Measurements from ENCODE around the gene REPIN1. TPM values are rescaled to one million over a fixed set of nuclear protein-coding genes. Genes with fewer than 3 reads are reported as not detected.
A peak's percentile ranks its signal among the peaks of the same experiment; 100 is the strongest.

REPIN1 gene
- total and polyA plus RNA-seq, 9 of the 15 experiments (the other 6 are each of a cell fraction or from before 2014, with no cell fraction given) = 8.1 to 283 (median 94.3) TPM

- TF ChIP-seq ZNF583 (CRISPR knock-in tag; IDR thresholded peaks at IDR 0.05) = no peak
- TF ChIP-seq RNF2 (IDR thresholded peaks at IDR 0.05) = no peak
- peak; percentile 49; the same call in 1 of the 2 replicates for TF ChIP-seq PHB2 (IDR thresholded peaks at IDR 0.05; ENCODE audit: low read depth)
- no peak for TF ChIP-seq ZNF174 (CRISPR knock-in tag; IDR thresholded peaks at IDR 0.05)
- TF ChIP-seq NR2C1 (IDR thresholded peaks at IDR 0.05) = peak; percentile 39; the same call in 1 of the 2 replicates
- TF ChIP-seq NR2C1 (tag; IDR thresholded peaks at IDR 0.05) = no peak
- TF ChIP-seq ZNF561 (CRISPR knock-in tag; conservative IDR thresholded peaks at IDR 0.05) = no peak
- TF ChIP-seq CC2D1A (IDR thresholded peaks at IDR 0.05) = no peak
- TF ChIP-seq ZNF444 (CRISPR knock-in tag; IDR thresholded peaks at IDR 0.05) = no peak
- TF ChIP-seq C11orf30 (IDR thresholded peaks at IDR 0.05; ENCODE audit: low read depth) = 0 out of 2 replicates have a peak, but pooled peaks have one; percentile 14
- TF ChIP-seq, protein P1, sequence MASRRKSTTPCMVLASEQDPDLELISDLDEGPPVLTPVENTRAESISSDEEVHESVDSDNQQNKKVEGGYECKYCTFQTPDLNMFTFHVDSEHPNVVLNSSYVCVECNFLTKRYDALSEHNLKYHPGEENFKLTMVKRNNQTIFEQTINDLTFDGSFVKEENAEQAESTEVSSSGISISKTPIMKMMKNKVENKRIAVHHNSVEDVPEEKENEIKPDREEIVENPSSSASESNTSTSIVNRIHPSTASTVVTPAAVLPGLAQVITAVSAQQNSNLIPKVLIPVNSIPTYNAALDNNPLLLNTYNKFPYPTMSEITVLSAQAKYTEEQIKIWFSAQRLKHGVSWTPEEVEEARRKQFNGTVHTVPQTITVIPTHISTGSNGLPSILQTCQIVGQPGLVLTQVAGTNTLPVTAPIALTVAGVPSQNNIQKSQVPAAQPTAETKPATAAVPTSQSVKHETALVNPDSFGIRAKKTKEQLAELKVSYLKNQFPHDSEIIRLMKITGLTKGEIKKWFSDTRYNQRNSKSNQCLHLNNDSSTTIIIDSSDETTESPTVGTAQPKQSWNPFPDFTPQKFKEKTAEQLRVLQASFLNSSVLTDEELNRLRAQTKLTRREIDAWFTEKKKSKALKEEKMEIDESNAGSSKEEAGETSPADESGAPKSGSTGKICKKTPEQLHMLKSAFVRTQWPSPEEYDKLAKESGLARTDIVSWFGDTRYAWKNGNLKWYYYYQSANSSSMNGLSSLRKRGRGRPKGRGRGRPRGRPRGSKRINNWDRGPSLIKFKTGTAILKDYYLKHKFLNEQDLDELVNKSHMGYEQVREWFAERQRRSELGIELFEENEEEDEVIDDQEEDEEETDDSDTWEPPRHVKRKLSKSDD (conservative IDR thresholded peaks at IDR 0.05; ENCODE audit: low read length) = no peak
- TF ChIP-seq SIRT6 (IDR thresholded peaks at IDR 0.05; ENCODE audit: low read depth, low read length) = no peak
- TF ChIP-seq ZNF197 (CRISPR knock-in tag; IDR thresholded peaks at IDR 0.05; ENCODE audit: low read depth) = no peak
- TF ChIP-seq MCM2 (IDR thresholded peaks at IDR 0.05; ENCODE audit: low read depth) = no peak
- TF ChIP-seq BMI1 (IDR thresholded peaks at IDR 0.05; ENCODE audit: low read length) = no peak
- TF ChIP-seq BCOR (IDR thresholded peaks at IDR 0.05) = peak; percentile 58
- TF ChIP-seq LEF1 (IDR thresholded peaks at IDR 0.05) = no peak
- TF ChIP-seq NR1H2 (CRISPR knock-in tag; IDR thresholded peaks at IDR 0.05) = no peak
- TF ChIP-seq ZSCAN32 (CRISPR knock-in tag; IDR thresholded peaks at IDR 0.05) = no peak
- TF ChIP-seq, protein P2, sequence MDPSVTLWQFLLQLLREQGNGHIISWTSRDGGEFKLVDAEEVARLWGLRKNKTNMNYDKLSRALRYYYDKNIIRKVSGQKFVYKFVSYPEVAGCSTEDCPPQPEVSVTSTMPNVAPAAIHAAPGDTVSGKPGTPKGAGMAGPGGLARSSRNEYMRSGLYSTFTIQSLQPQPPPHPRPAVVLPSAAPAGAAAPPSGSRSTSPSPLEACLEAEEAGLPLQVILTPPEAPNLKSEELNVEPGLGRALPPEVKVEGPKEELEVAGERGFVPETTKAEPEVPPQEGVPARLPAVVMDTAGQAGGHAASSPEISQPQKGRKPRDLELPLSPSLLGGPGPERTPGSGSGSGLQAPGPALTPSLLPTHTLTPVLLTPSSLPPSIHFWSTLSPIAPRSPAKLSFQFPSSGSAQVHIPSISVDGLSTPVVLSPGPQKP (CRISPR knock-in tag; IDR thresholded peaks at IDR 0.05) = no peak
- TF ChIP-seq, protein P3, sequence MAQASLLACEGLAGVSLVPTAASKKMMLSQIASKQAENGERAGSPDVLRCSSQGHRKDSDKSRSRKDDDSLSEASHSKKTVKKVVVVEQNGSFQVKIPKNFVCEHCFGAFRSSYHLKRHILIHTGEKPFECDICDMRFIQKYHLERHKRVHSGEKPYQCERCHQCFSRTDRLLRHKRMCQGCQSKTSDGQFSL (CRISPR knock-in tag; IDR thresholded peaks at IDR 0.05) = no peak; the same call in 1 of the 2 replicates
- TF ChIP-seq, protein P3 (tag; IDR thresholded peaks at IDR 0.05) = no peak
- no peak for TF ChIP-seq ZNF277 (CRISPR knock-in tag; IDR thresholded peaks at IDR 0.05; ENCODE audit: borderline replicate concordance)
- TF ChIP-seq ASH1L (IDR thresholded peaks at IDR 0.05; ENCODE audit: borderline replicate concordance, low read depth, partially characterized antibody) = no peak
- TF ChIP-seq ZNF282 (CRISPR knock-in tag; IDR thresholded peaks at IDR 0.05) = no peak
- no peak for TF ChIP-seq HNRNPLL (IDR thresholded peaks at IDR 0.05; ENCODE audit: low read depth, low read length, poor library complexity, severe bottlenecking)
Measured at GRCh38 chr7:150359622-150360362, 8.8 kb upstream of the REPIN1 start (continued).

Measured in K562 (cell line).